K562 (cell line): ENCODE data around the gene GET4. TPM values are rescaled to one million over a fixed set of nuclear protein-coding genes. Genes with fewer than 3 reads are reported as not detected.

Experiments
- ATAC-seq: fragments of 200-7000 bp; cut with Tn5 transposase; 3 replicates; pipeline ENCODE4 v1.9.1; 2020; ENCODE audit warnings: moderate library complexity
- BruUV-seq: library from RNA; stranded (reverse); fragments of 400-500 nt; replicated peaks from 2 replicates; lab custom pipeline; 2021; lab: Mats Ljungman, UMichigan
- CTCF ChIA-PET: fragments of 300-600 bp; formaldehyde crosslinking; extraction: SDS; loops from one replicate; lab custom pipeline; 2021; ENCODE audit warnings: low intra/inter-chr PET ratio; lab: Yijun Ruan, JAX
- POLR2A ChIA-PET: fragments of 300-600, 350-650 bp; sonication (Branson Sonifier 250); formaldehyde crosslinking; extraction: SDS; loops from one replicate; lab custom pipeline; 2021; ENCODE audit warnings: antibody characterized with exemption, inconsistent platforms; lab: Yijun Ruan, JAX
- DNase-seq, 4 experiments: peaks; one replicate each; pipeline versions ENCODE4 v3.0.0 to v3.0.0-alpha.2; 2011 to 2018; ENCODE audit warnings: low spot score in 3 of 4, mixed read lengths in 3 of 4; ENCODE audit errors: extremely low read depth in 1 of 4
- FAIRE-seq: peaks from 2 replicates; lab custom pipeline; 2011; peaks lifted over from hg19 to GRCh38; lab: Jason Lieb, UNC
- H2AFZ ChIP-seq: 2 replicates; pipeline ENCODE4 v1.6.0; 2011; ENCODE audit warnings: low read depth, low read length, control low read depth, inconsistent platforms
- H3K27ac ChIP-seq: fragments of 200-600 bp; 3 replicates; pipeline ENCODE4 v1.8.0; 2011; ENCODE audit warnings: low read depth, mild to moderate bottlenecking, control low read depth, inconsistent platforms, low read length, moderate library complexity, mixed read lengths; ENCODE audit errors: extremely low read depth
- H3K27me3 ChIP-seq, 2 experiments: fragments of 300-600 bp in 1 of 2; 2 replicates in 1 of 2; 3 replicates in 1 of 2; pipeline versions ENCODE4 v1.6.0 to v1.8.0; 2011; ENCODE audit warnings: inconsistent platforms in 2 of 2, low read length in 2 of 2, mild to moderate bottlenecking in 1 of 2, mixed read lengths in 1 of 2, moderate library complexity in 1 of 2; ENCODE audit not compliant: control insufficient read depth in 2 of 2, insufficient read depth in 2 of 2
- H3K36me3 ChIP-seq: fragments of 300-600 bp; 3 replicates; pipeline ENCODE4 v1.8.0; 2011; ENCODE audit warnings: mild to moderate bottlenecking, low read length, inconsistent platforms; ENCODE audit not compliant: control insufficient read depth, insufficient read depth
- H3K4me1 ChIP-seq, 2 experiments: fragments of 200-600 bp in 1 of 2; replicated peaks in 1 of 2; 2 replicates in 1 of 2; 3 replicates in 1 of 2; pipeline versions ENCODE4 v1.5.1 to v1.8.0; 2011; ENCODE audit warnings: inconsistent platforms in 2 of 2, low read length in 2 of 2, mild to moderate bottlenecking in 1 of 2, mixed read lengths in 1 of 2, moderate library complexity in 1 of 2; ENCODE audit not compliant: control insufficient read depth in 2 of 2, insufficient read depth in 2 of 2
- H3K4me2 ChIP-seq: 2 replicates; pipeline ENCODE4 v1.6.1; 2011; ENCODE audit warnings: low read length, control low read depth, inconsistent platforms, mixed read lengths; ENCODE audit not compliant: insufficient read depth
- H3K4me3 ChIP-seq: fragments of 200-600 bp; sonication (generic), shearing (Covaris generic); 2 replicates; pipeline ENCODE4 v1.5.1; 2016; ENCODE audit warnings: control low read depth, inconsistent platforms
- H3K79me2 ChIP-seq: fragments of 200-600 bp; 3 replicates; pipeline ENCODE4 v1.8.0; 2011; ENCODE audit warnings: low read length, inconsistent platforms; ENCODE audit not compliant: control insufficient read depth, insufficient read depth
- H3K9ac ChIP-seq, 2 experiments: 2 replicates each; pipeline versions ENCODE4 v1.6.0 to v1.6.1; 2011; ENCODE audit warnings: low read depth in 2 of 2, low read length in 2 of 2, control low read depth in 1 of 2, inconsistent platforms in 1 of 2, mild to moderate bottlenecking in 1 of 2, mixed read lengths in 1 of 2; ENCODE audit not compliant: insufficient read depth in 1 of 2
- H3K9me1 ChIP-seq: one replicate; pipeline ENCODE4 v1.6.0; 2011; ENCODE audit warnings: inconsistent platforms, mild to moderate bottlenecking, low read length, moderate library complexity; ENCODE audit not compliant: control insufficient read depth, insufficient read depth
- H3K9me3 ChIP-seq: replicated peaks from 2 replicates; pipeline ENCODE4 v1.5.1; 2011; ENCODE audit warnings: low read depth, low read length, inconsistent platforms; ENCODE audit not compliant: control insufficient read depth, insufficient read depth
- H4K20me1 ChIP-seq: replicated peaks from 2 replicates; pipeline ENCODE4 v1.6.1; 2011; ENCODE audit warnings: low read length, inconsistent platforms, mixed read lengths; ENCODE audit not compliant: control insufficient read depth, insufficient read depth
- POLR2G ChIP-seq: fragments of 200-400 bp; formaldehyde crosslinking; IDR thresholded peaks from 2 replicates; pipeline ENCODE4 v1.6.1; 2017; ENCODE audit warnings: low read depth, mild to moderate bottlenecking, antibody characterized with exemption, low read length, moderate library complexity
- RBM22 ChIP-seq: fragments of 200-400 bp; formaldehyde crosslinking; IDR thresholded peaks from 2 replicates; pipeline ENCODE4 v1.6.1; 2018; ENCODE audit warnings: low read length, low read depth; ENCODE audit not compliant: poor library complexity, severe bottlenecking
- WGBS: fragments of 100-300 bp; shearing (Covaris generic); methylation state at CpG from one replicate; pipeline ENCODE4 v1.1.6; 2016; ENCODE audit warnings: low coverage, mixed read lengths; ENCODE audit not compliant: insufficient coverage; ENCODE audit errors: missing lambda C conversion rate; 5-methylcytosine and 5-hydroxymethylcytosine counted together
- in situ Hi-C: fragments of 300-500 bp; cut with MboI; formaldehyde crosslinking; loops from 4 replicates; pipeline ENCODE4 v1.15.0; 2018; ENCODE audit warnings: inconsistent platforms, mixed read lengths
- intact Hi-C: fragments of 100-400 bp; cut with micrococcal nuclease; formaldehyde crosslinking; loops from 2 replicates; pipeline ENCODE4 v1.14.2; 2022
- polyA plus RNA-seq, 8 experiments: library from polyadenylated mRNA; depleted of rRNA in 4 of 8; stranded (reverse) in 5 of 8; unstranded in 3 of 8; fragments of >200 nt; fragmentation: Nextera tagmentation in 2 of 8; fragmentation: Illumina TruSeq in 1 of 8; extraction: Ambion mirVana in 2 of 8; extraction: Trizol in 1 of 8; gene quantifications; 2 replicates each; pipeline versions ENCODE4 v1.2.1 to v1.2.3, GENCODE V29; 2011 to 2014; ENCODE audit warnings: inconsistent platforms in 1 of 8, missing spikeins in 1 of 8
- total RNA-seq, 7 experiments: library from RNA; depleted of rRNA in 6 of 7; stranded (reverse); fragments of >200 nt in 6 of 7; fragmentation: Illumina TruSeq in 2 of 7; extraction: Trizol in 2 of 7; gene quantifications; 2 replicates each; pipeline versions ENCODE4 v1.2.1 to v1.2.3, GENCODE V29; 2011 to 2021; ENCODE audit warnings: low replicate concordance in 1 of 7
- TF ChIP-seq, protein P1 (sequence below): sonication (generic); formaldehyde crosslinking; IDR thresholded peaks from 2 replicates; pipeline ENCODE4 v1.8.0; 2023; ENCODE audit warnings: mild to moderate bottlenecking, missing genetic modification reagents

Gene GET4
- total and polyA plus RNA-seq, 9 of the 15 experiments (the other 6 are each of a cell fraction or from before 2014, with no cell fraction given): 0.99 to 122 (median 40.4) TPM

DNA sequence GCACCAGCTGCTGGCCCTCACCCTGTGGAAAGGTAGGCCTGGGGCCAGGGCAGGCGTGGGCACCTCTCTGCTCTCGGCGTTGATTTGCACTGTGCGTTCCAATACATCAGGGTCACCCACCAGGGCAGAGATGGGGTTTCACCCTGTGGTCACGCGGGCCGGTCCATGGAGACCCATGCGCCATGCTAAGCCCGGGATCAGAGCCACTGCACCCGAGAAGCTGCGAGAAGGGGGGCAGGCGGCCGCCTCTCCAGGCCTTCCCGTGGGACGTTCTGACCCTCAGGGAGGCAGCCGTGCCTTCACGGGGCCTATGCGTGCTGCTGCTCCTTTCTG, 11.1 kb downstream of the GET4 start:
- no peak for FAIRE-seq
- H3K79me2 ChIP-seq: peaks cover 70% of the 10 kb centered on the region
- no peak for DNase-seq
- no peak overlapping the region for H3K9ac ChIP-seq
- peaks cover 0 to 44% of the 10 kb centered on the region in 2 experiments; a peak in 2 of 5 replicates for H3K4me1 ChIP-seq
- H4K20me1 ChIP-seq: peaks cover 24% of the 10 kb centered on the region
- WGBS: 99% methylated on average over 15 of the region's 18 CpGs
- no peak overlapping the region for H3K4me3 ChIP-seq
- no peaks in the 10 kb centered on the region for H3K9me3 ChIP-seq
- H3K4me2 ChIP-seq: no peak overlapping the region
- ChIA-PET POLR2A (interaction anchor here (0.6 kb wide), 1 partner anchor 807 kb away, joined by 3 read pairs; no protein-coding TSS in a partner anchor), CTCF (no interaction called here)
- BruUV-seq: no TSS peak
- intact Hi-C loops (no loop called here), in situ Hi-C loops (no loop called here)
- no peak overlapping the region for H3K27ac ChIP-seq
- H3K27me3 ChIP-seq: no peaks in the 10 kb centered on the region; a peak in 1 of 5 replicates
- TF ChIP-seq, protein P1, sequence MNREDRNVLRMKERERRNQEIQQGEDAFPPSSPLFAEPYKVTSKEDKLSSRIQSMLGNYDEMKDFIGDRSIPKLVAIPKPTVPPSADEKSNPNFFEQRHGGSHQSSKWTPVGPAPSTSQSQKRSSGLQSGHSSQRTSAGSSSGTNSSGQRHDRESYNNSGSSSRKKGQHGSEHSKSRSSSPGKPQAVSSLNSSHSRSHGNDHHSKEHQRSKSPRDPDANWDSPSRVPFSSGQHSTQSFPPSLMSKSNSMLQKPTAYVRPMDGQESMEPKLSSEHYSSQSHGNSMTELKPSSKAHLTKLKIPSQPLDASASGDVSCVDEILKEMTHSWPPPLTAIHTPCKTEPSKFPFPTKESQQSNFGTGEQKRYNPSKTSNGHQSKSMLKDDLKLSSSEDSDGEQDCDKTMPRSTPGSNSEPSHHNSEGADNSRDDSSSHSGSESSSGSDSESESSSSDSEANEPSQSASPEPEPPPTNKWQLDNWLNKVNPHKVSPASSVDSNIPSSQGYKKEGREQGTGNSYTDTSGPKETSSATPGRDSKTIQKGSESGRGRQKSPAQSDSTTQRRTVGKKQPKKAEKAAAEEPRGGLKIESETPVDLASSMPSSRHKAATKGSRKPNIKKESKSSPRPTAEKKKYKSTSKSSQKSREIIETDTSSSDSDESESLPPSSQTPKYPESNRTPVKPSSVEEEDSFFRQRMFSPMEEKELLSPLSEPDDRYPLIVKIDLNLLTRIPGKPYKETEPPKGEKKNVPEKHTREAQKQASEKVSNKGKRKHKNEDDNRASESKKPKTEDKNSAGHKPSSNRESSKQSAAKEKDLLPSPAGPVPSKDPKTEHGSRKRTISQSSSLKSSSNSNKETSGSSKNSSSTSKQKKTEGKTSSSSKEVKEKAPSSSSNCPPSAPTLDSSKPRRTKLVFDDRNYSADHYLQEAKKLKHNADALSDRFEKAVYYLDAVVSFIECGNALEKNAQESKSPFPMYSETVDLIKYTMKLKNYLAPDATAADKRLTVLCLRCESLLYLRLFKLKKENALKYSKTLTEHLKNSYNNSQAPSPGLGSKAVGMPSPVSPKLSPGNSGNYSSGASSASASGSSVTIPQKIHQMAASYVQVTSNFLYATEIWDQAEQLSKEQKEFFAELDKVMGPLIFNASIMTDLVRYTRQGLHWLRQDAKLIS (CRISPR knock-in tag): no peak
- TF ChIP-seq RBM22: peak; percentile 33
- peak; percentile 41; the same call in 1 of the 2 replicates for TF ChIP-seq POLR2G
- H2AFZ ChIP-seq: no peak overlapping the region
- peaks cover 3% of the 10 kb centered on the region for H3K9me1 ChIP-seq
- ATAC-seq: no peak
- H3K36me3 ChIP-seq: peaks cover 76% of the 10 kb centered on the region; the same call in 2 of the 3 replicates
